ENCODE measurements around the gene PLD5. TPM values are rescaled to one million over a fixed set of nuclear protein-coding genes. Genes with fewer than 3 reads are reported as not detected.
"Not testable (repeated sequence)": the region's sequence is repeated elsewhere in the genome, so short reads cannot be mapped to it uniquely, and the experiment has no call there.

The PLD5 gene
- polyA plus RNA-seq, 1 donor: 1.2 TPM

GRCh38 chr1:242162140-242162539 is 362.4 kb downstream of the PLD5 start:
- no peak for DNase-seq (ENCODE audit: low read depth)

GRCh38 chr1:242147096-242147976 is 377.2 kb downstream of the PLD5 start:
- no peak for DNase-seq (ENCODE audit: low read depth)

- no peak for DNase-seq (ENCODE audit: low read depth)
Observed at GRCh38 chr1:242146652-242147051, 377.8 kb downstream of the PLD5 start.

- DNase-seq (ENCODE audit: low read depth): no peak
Observed at GRCh38 chr1:242140836-242141235, 383.7 kb downstream of the PLD5 start.

GRCh38 chr1:242139986-242140385 is 384.5 kb downstream of the PLD5 start:
- no peak for DNase-seq (ENCODE audit: low read depth)

- DNase-seq (ENCODE audit: low read depth): no peak
Observed at GRCh38 chr1:242139442-242139841, 385.1 kb downstream of the PLD5 start.

- no peak for DNase-seq (ENCODE audit: low read depth)
Observed at GRCh38 chr1:242133796-242134195, 390.7 kb downstream of the PLD5 start.

GRCh38 chr1:242133351-242133750 is 391.1 kb downstream of the PLD5 start:
- no peak for DNase-seq (ENCODE audit: low read depth)

GRCh38 chr1:242132121-242132817 is 392.2 kb downstream of the PLD5 start:
- DNase-seq (ENCODE audit: low read depth): no peak

GRCh38 chr1:242128951-242129502 is 395.5 kb downstream of the PLD5 start:
- no peak for DNase-seq (ENCODE audit: low read depth)

- no peak for DNase-seq (ENCODE audit: low read depth)
Observed at GRCh38 chr1:242120432-242120831, 404.1 kb downstream of the PLD5 start.

- no peak for DNase-seq (ENCODE audit: low read depth)
Observed at GRCh38 chr1:242100921-242101320, 423.6 kb downstream of the PLD5 start.

- not testable (repeated sequence) for DNase-seq (ENCODE audit: low read depth)
Observed at GRCh38 chr1:242097283-242097682, 427.2 kb downstream of the PLD5 start.

GRCh38 chr1:242093116-242093515 is 431.4 kb downstream of the PLD5 start:
- no peak for DNase-seq (ENCODE audit: low read depth)

GRCh38 chr1:242089911-242090310 is 434.6 kb downstream of the PLD5 start:
- DNase-seq (ENCODE audit: low read depth): no peak

- DNase-seq (ENCODE audit: low read depth): no peak
Observed at GRCh38 chr1:242088875-242089274, 435.6 kb downstream of the PLD5 start.

GRCh38 chr1:242086706-242087105 is 437.8 kb downstream of the PLD5 start:
- no peak for DNase-seq (ENCODE audit: low read depth)

GRCh38 chr1:242086093-242086492 is 438.4 kb downstream of the PLD5 start:
- DNase-seq (ENCODE audit: low read depth): no peak

- DNase-seq (ENCODE audit: low read depth): no peak
Observed at GRCh38 chr1:242083742-242084141, 440.8 kb downstream of the PLD5 start.

- no peak for DNase-seq (ENCODE audit: low read depth)
Observed at GRCh38 chr1:242081446-242081845, 443.1 kb downstream of the PLD5 start.

GRCh38 chr1:242065813-242066212 is 458.7 kb downstream of the PLD5 start:
- no peak for DNase-seq (ENCODE audit: low read depth)

GRCh38 chr1:242062271-242062670 is 462.2 kb downstream of the PLD5 start:
- DNase-seq (ENCODE audit: low read depth): no peak

- no peak for DNase-seq (ENCODE audit: low read depth)
Observed at GRCh38 chr1:242059976-242060375, 464.5 kb downstream of the PLD5 start.

All from forelimb muscle (tissue), 1 donor.